Keratinocyte (primary cell): ENCODE measurements around the gene LANCL2.

Source experiments
- CTCF ChIP-seq, 3 experiments: IDR thresholded peaks in 1 of 3; conservative IDR thresholded peaks in 1 of 3; optimal IDR thresholded peaks in 1 of 3; 2 replicates in 2 of 3; 3 replicates in 1 of 3; pipeline versions ENCODE3 to v1.5.1; 2011; ENCODE audit warnings: low read length in 3 of 3, mild to moderate bottlenecking in 3 of 3, moderate library complexity in 2 of 3, control low read depth in 1 of 3, inconsistent platforms in 1 of 3; ENCODE audit not compliant: insufficient read depth in 2 of 3; ENCODE audit errors: extremely low read depth in 1 of 3
- EZH2 ChIP-seq: IDR thresholded peaks from one replicate; pipeline ENCODE4 v1.6.1; 2012; ENCODE audit warnings: inconsistent platforms, mild to moderate bottlenecking, low read length, moderate library complexity

- TF ChIP-seq EZH2 (no peak), CTCF (optimal IDR thresholded peaks at IDR 0.05 in 1 of 3, IDR thresholded peaks at IDR 0.05 in 1 of 3, conservative IDR thresholded peaks at IDR 0.05 in 1 of 3; ENCODE audit: extremely low read depth in 1 of 3, insufficient read depth in 2 of 3, low read length in 3 of 3) (no peak)
These were observed 4.7 kb upstream of the LANCL2 start for GRCh38 chr7:55360486-55360885.
